Measurements from ENCODE around the gene MDM1. TPM values are rescaled to one million over a fixed set of nuclear protein-coding genes. Genes with fewer than 3 reads are reported as not detected.

Gene MDM1
- polyA plus RNA-seq, 4 donors: 2.9 to 12.8 (median 4.6) TPM

DNA sequence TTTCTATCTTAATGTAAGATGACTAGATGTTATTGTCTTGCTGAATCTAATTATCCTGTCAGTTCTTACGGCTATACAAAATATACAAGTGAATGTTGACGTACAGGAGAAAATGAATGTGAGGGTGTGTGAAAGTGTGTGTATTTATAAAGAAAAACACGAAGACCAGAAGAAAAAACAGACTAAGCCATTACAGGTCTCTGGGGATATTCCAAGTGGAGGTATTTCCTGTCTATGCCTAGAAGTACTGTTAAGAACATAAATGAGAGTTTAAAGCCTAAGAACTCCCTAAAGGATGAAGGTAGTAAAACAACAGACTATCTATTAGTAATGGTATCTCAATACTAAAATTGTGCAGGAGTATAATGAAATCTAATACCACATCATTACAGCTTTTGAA, 7.6 kb downstream of the MDM1 start:
- 80 to 94% (median 91%) methylated on average over 3 of the region's 3 CpGs for WGBS, 3 donors
- Histone ChIP-seq H3K4me1 (ENCODE audit: control insufficient read depth in 3 of 3, insufficient read depth in 2 of 3, low read depth in 1 of 3, low read length in 2 of 3) (peaks cover 0 to 3% (median 0%) of the 10 kb centered on the region in 3 donors), H3K9me3 (ENCODE audit: control insufficient read depth in 2 of 2, insufficient read depth in 1 of 2, low read depth in 1 of 2, low read length in 1 of 2) (no peaks in the 10 kb centered on the region), H3K4me3 (ENCODE audit: low read depth in 1 of 3, low read length in 3 of 3) (no peak overlapping the region), H3K27me3 (ENCODE audit: control insufficient read depth in 3 of 3, insufficient read depth in 3 of 3, low read length in 3 of 3) (no peaks in the 10 kb centered on the region), H3K36me3 (ENCODE audit: control insufficient read depth in 3 of 3, insufficient read depth in 2 of 3, low read depth in 1 of 3, low read length in 3 of 3) (peaks cover 1 to 9% (median 6%) of the 10 kb centered on the region in 3 donors), H3K27ac (ENCODE audit: low read depth in 1 of 3, low read length in 2 of 3) (no peak overlapping the region)
- FAIRE-seq (no peak), DNase-seq (no peak)

DNA sequence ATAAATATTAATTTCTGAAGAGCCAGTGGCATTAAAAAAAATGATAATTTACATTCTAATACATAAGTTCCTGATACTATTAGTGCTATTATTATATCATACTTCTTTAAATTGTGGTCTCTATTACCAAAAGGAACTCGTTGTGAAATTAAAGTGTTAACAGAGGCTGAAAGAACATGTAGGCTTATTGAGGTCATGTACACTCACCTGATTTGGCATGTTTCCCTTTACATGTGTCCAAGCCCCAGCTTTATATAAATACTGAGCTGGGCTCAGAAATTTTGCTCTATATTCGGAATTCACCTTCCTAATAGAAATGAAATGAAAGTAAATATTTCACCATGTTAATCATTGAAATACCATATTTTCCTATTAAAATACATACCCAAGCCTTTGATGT, 11.0 kb downstream of the MDM1 start:
- WGBS, 3 donors: 72 to 80% (median 77%) methylated on average over 2 of the region's 2 CpGs
- H3K4me1 ChIP-seq (ENCODE audit: control insufficient read depth in 3 of 3, insufficient read depth in 2 of 3, low read depth in 1 of 3, low read length in 2 of 3): no peaks in the 10 kb centered on the region
- H3K27ac ChIP-seq (ENCODE audit: low read depth in 1 of 3, low read length in 2 of 3): no peak overlapping the region
- H3K36me3 ChIP-seq (ENCODE audit: control insufficient read depth in 3 of 3, insufficient read depth in 2 of 3, low read depth in 1 of 3, low read length in 3 of 3): peaks cover 0 to 13% (median 4%) of the 10 kb centered on the region in 3 donors
- no peaks in the 10 kb centered on the region for H3K27me3 ChIP-seq (ENCODE audit: control insufficient read depth in 3 of 3, insufficient read depth in 3 of 3, low read length in 3 of 3)
- no peak overlapping the region for H3K4me3 ChIP-seq (ENCODE audit: low read depth in 1 of 3, low read length in 3 of 3)
- FAIRE-seq (peak; percentile 51), DNase-seq (no peak)
- H3K9me3 ChIP-seq (ENCODE audit: control insufficient read depth in 2 of 2, insufficient read depth in 1 of 2, low read depth in 1 of 2, low read length in 1 of 2): no peaks in the 10 kb centered on the region

DNA sequence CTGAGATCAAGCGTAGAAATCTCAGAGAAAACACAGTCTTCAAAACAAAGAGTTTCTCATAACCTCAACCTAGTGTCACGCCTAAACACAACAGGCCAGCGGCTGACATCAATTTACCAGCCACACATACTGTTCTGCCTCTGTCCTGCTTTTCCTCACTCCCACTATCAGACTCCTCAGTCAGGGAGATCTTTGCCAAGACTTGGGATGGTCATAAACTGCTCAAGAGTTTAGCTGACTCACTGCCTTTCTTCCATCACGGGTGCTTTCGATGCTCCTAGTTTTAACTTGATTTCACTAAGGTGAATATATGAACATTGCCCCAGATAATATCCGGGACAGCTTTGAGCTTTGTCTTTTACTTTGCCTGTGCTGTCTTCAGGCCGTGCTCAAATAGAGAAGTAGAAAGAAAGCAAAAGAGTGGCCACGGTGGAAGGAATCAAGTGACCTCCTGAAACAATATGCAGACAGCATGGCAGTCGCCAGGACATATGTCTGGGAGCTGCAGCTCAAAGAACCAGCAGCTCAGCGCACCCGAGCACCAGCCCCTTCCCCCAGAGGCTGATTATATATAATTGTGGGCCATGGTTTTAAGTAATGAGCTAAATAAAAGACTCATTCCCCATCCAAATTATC, 12.1 kb downstream of the MDM1 start:
- FAIRE-seq (no peak), DNase-seq (no peak)
- Histone ChIP-seq H3K36me3 (ENCODE audit: control insufficient read depth in 3 of 3, insufficient read depth in 2 of 3, low read depth in 1 of 3, low read length in 3 of 3) (peaks cover 0 to 8% (median 5%) of the 10 kb centered on the region in 3 donors), H3K27me3 (ENCODE audit: control insufficient read depth in 3 of 3, insufficient read depth in 3 of 3, low read length in 3 of 3) (no peaks in the 10 kb centered on the region), H3K4me1 (ENCODE audit: control insufficient read depth in 3 of 3, insufficient read depth in 2 of 3, low read depth in 1 of 3, low read length in 2 of 3) (no peaks in the 10 kb centered on the region), H3K4me3 (ENCODE audit: low read depth in 1 of 3, low read length in 3 of 3) (no peak overlapping the region), H3K9me3 (ENCODE audit: control insufficient read depth in 2 of 2, insufficient read depth in 1 of 2, low read depth in 1 of 2, low read length in 1 of 2) (no peaks in the 10 kb centered on the region), H3K27ac (ENCODE audit: low read depth in 1 of 3, low read length in 2 of 3) (peak overlapping the region in 1 of 3 donors; percentile 9)
- WGBS, 3 donors: 69 to 83% (median 81%) methylated on average over 11 of the region's 11 CpGs

DNA sequence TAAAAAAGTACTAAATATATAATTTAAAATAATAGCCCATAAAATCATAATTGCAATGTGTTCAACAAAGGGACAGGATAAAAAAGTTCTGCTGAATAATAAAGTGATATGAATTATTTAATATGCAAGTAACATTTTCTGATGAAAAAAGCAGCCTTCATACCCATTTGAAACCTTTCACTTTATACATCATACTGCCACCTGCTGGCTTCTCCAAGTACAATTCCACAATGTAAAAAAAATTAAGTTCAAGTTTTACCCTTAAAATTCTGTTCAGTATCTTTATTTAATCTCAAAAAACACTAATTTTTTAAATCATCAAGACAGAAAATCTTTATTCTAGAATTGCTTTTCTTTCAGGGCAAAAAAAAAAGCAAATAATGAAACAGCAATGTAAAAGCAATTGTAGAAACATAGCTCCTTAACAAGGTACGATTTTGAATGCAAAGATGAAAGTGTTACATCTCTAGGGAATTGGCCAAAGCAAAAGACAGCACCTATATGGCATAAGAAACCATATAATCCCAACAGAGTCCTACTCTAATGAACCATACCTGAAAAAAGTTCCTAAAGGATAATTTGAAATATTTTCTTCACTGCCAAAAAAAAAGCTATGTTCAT, 15.0 kb downstream of the MDM1 start:
- Histone ChIP-seq H3K4me1 (ENCODE audit: control insufficient read depth in 3 of 3, insufficient read depth in 2 of 3, low read depth in 1 of 3, low read length in 2 of 3) (no peaks in the 10 kb centered on the region), H3K27ac (ENCODE audit: low read depth in 1 of 3, low read length in 2 of 3) (no peak overlapping the region), H3K27me3 (ENCODE audit: control insufficient read depth in 3 of 3, insufficient read depth in 3 of 3, low read length in 3 of 3) (no peaks in the 10 kb centered on the region), H3K36me3 (ENCODE audit: control insufficient read depth in 3 of 3, insufficient read depth in 2 of 3, low read depth in 1 of 3, low read length in 3 of 3) (peaks cover 2 to 11% (median 9%) of the 10 kb centered on the region in 3 donors), H3K4me3 (ENCODE audit: low read depth in 1 of 3, low read length in 3 of 3) (no peak overlapping the region), H3K9me3 (ENCODE audit: control insufficient read depth in 2 of 2, insufficient read depth in 1 of 2, low read depth in 1 of 2, low read length in 1 of 2) (no peaks in the 10 kb centered on the region)
- WGBS, 3 donors: 93 to 97% (median 97%) methylated on average over 1 of the region's 1 CpG
- peak; percentile 40 to 45 for DNase-seq
- FAIRE-seq: peak; percentile 93

DNA sequence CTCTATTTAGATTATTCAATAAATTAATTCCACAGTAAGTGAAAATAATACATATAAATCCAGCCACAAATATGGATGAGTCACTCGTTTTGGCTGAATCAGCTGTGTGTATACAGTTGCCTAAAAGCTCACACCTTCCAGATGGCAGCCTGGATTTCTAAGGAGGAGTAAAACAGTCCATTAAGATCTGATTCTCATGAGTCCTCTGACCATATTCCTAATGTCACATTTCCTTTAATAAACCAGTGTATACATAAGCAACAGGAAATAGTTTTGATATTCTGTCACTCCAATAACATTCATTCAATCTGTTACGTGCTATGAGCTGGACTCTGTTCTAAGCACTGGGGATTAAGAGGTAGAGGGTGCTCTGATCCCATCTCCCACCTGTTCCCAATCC, 21.8 kb downstream of the MDM1 start:
- WGBS, 3 donors: 73 to 79% (median 79%) methylated on average over 2 of the region's 2 CpGs
- FAIRE-seq (no peak), DNase-seq (no peak)
- Histone ChIP-seq H3K4me1 (ENCODE audit: control insufficient read depth in 3 of 3, insufficient read depth in 2 of 3, low read depth in 1 of 3, low read length in 2 of 3) (no peaks in the 10 kb centered on the region), H3K27ac (ENCODE audit: low read depth in 1 of 3, low read length in 2 of 3) (no peak overlapping the region), H3K4me3 (ENCODE audit: low read depth in 1 of 3, low read length in 3 of 3) (no peak overlapping the region), H3K36me3 (ENCODE audit: control insufficient read depth in 3 of 3, insufficient read depth in 2 of 3, low read depth in 1 of 3, low read length in 3 of 3) (peaks cover 2 to 21% (median 10%) of the 10 kb centered on the region in 3 donors), H3K27me3 (ENCODE audit: control insufficient read depth in 3 of 3, insufficient read depth in 3 of 3, low read length in 3 of 3) (no peaks in the 10 kb centered on the region), H3K9me3 (ENCODE audit: control insufficient read depth in 2 of 2, insufficient read depth in 1 of 2, low read depth in 1 of 2, low read length in 1 of 2) (no peaks in the 10 kb centered on the region)

DNA sequence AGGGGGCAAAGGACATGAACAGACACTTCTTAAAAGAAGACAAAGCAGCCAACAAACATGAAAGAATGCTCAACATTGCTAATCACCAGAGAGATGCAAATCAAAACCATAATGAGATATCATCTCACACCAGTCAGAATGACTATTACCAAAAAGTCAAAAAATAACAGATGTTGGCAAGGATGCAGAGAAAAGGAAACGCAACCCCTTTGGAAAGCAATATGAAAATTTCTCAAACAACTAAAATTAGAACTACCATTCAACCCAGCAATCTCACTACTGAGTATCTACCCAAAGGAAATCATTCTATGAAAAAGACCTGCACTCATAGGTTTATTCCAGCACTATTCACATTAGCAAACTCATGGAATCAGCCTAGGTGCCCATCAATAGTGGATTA, 25.6 kb downstream of the MDM1 start:
- FAIRE-seq (no peak), DNase-seq (no peak)
- H3K9me3 ChIP-seq (ENCODE audit: control insufficient read depth in 2 of 2, insufficient read depth in 1 of 2, low read depth in 1 of 2, low read length in 1 of 2): no peaks in the 10 kb centered on the region
- H3K36me3 ChIP-seq (ENCODE audit: control insufficient read depth in 3 of 3, insufficient read depth in 2 of 3, low read depth in 1 of 3, low read length in 3 of 3): peaks cover 0 to 19% (median 5%) of the 10 kb centered on the region in 3 donors
- no peaks in the 10 kb centered on the region for H3K4me1 ChIP-seq (ENCODE audit: control insufficient read depth in 3 of 3, insufficient read depth in 2 of 3, low read depth in 1 of 3, low read length in 2 of 3)
- no peak overlapping the region for H3K4me3 ChIP-seq (ENCODE audit: low read depth in 1 of 3, low read length in 3 of 3)
- no peaks in the 10 kb centered on the region for H3K27me3 ChIP-seq (ENCODE audit: control insufficient read depth in 3 of 3, insufficient read depth in 3 of 3, low read length in 3 of 3)
- H3K27ac ChIP-seq (ENCODE audit: low read depth in 1 of 3, low read length in 2 of 3): no peak overlapping the region
- WGBS, 3 donors: 70 to 82% (median 78%) methylated on average over 1 of the region's 1 CpG

DNA sequence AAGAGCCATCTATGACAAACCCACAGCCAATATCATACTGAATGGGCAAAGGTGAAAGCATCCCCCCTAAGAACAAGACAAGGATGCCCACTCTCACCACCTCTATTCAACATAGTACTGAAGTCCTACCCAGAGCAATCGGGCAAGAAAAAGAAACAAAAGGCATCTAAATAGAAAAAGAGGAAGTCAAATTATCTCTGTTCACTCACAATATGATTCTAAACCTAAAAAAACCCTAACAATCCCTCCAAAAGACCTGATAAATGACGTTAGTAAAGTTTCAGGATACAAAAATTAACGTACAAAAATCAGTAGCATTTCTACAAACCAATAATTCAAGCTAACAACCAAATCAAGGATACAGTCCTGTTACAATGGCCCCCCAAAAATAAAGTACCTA, 26.9 kb downstream of the MDM1 start:
- DNase-seq: no peak
- no peaks in the 10 kb centered on the region for H3K27me3 ChIP-seq (ENCODE audit: control insufficient read depth in 3 of 3, insufficient read depth in 3 of 3, low read length in 3 of 3)
- WGBS, 3 donors: 80 to 91% (median 88%) methylated on average over 3 of the region's 3 CpGs
- H3K9me3 ChIP-seq (ENCODE audit: control insufficient read depth in 2 of 2, insufficient read depth in 1 of 2, low read depth in 1 of 2, low read length in 1 of 2): no peaks in the 10 kb centered on the region
- no peak for FAIRE-seq
- H3K36me3 ChIP-seq (ENCODE audit: control insufficient read depth in 3 of 3, insufficient read depth in 2 of 3, low read depth in 1 of 3, low read length in 3 of 3): peaks cover 0 to 19% (median 0%) of the 10 kb centered on the region in 3 donors
- no peaks in the 10 kb centered on the region for H3K4me1 ChIP-seq (ENCODE audit: control insufficient read depth in 3 of 3, insufficient read depth in 2 of 3, low read depth in 1 of 3, low read length in 2 of 3)
- H3K4me3 ChIP-seq (ENCODE audit: low read depth in 1 of 3, low read length in 3 of 3): no peak overlapping the region
- H3K27ac ChIP-seq (ENCODE audit: low read depth in 1 of 3, low read length in 2 of 3): no peak overlapping the region

DNA sequence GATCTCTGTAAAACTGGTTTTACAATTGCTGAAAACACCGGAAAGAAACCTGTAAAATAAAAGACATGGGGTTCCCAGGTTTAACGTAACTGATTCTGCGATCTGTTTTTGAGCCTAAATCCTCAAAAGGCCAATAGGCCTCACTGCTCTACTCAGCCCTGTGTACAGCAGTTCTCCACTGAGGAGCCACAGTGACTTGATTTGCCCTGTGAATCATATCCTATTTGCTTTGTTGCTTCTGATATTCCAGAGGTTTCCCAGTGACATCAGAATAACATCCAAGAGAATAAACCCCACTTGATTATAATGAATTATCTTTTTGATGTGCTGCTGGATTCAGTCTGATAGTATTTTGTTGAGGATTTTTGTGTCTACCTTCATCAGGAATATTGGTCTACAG, 27.5 kb downstream of the MDM1 start:
- FAIRE-seq (no peak), DNase-seq (no peak)
- no peaks in the 10 kb centered on the region for H3K27me3 ChIP-seq (ENCODE audit: control insufficient read depth in 3 of 3, insufficient read depth in 3 of 3, low read length in 3 of 3)
- no peaks in the 10 kb centered on the region for H3K9me3 ChIP-seq (ENCODE audit: control insufficient read depth in 2 of 2, insufficient read depth in 1 of 2, low read depth in 1 of 2, low read length in 1 of 2)
- H3K36me3 ChIP-seq (ENCODE audit: control insufficient read depth in 3 of 3, insufficient read depth in 2 of 3, low read depth in 1 of 3, low read length in 3 of 3): peaks cover 0 to 15% (median 0%) of the 10 kb centered on the region in 3 donors
- H3K4me1 ChIP-seq (ENCODE audit: control insufficient read depth in 3 of 3, insufficient read depth in 2 of 3, low read depth in 1 of 3, low read length in 2 of 3): no peaks in the 10 kb centered on the region
- H3K4me3 ChIP-seq (ENCODE audit: low read depth in 1 of 3, low read length in 3 of 3): no peak overlapping the region
- no peak overlapping the region for H3K27ac ChIP-seq (ENCODE audit: low read depth in 1 of 3, low read length in 2 of 3)
- WGBS, 3 donors: 94 to 97% (median 96%) methylated on average over 3 of the region's 3 CpGs

Data from small intestine (tissue), 7 donors.